PFSK-1 (cell line): ENCODE results near the gene RANBP3.

Experiments
- FOXP2 ChIP-seq: optimal IDR thresholded peaks from 2 replicates; pipeline ENCODE3; 2011; ENCODE audit warnings: borderline replicate concordance, control low read depth, inconsistent platforms; ENCODE audit not compliant: insufficient read depth; ENCODE audit errors: extremely low read length, extremely low read depth
- POLR2AphosphoS5 ChIP-seq: IDR thresholded peaks from 2 replicates; pipeline ENCODE4 v1.6.1; 2012; ENCODE audit warnings: low read depth, mild to moderate bottlenecking, control low read depth, low read length, moderate library complexity
- SIN3A ChIP-seq: IDR thresholded peaks from 2 replicates; pipeline ENCODE4 v1.6.1; 2012; ENCODE audit warnings: mild to moderate bottlenecking, low read length, moderate library complexity, borderline replicate concordance; ENCODE audit not compliant: insufficient read depth
- TAF1 ChIP-seq: IDR thresholded peaks from 2 replicates; pipeline ENCODE4 v1.6.1; 2012; ENCODE audit warnings: low read length, control low read depth, borderline replicate concordance; ENCODE audit not compliant: insufficient read depth
- TF ChIP-seq, protein P1 (sequence below), 2 experiments: IDR thresholded peaks; 2 replicates each; pipeline versions ENCODE4 v1.6.1 to v1.8.0; 2011 to 2012; ENCODE audit warnings: low read depth in 2 of 2, low read length in 2 of 2, control low read depth in 1 of 2, inconsistent platforms in 1 of 2, mild to moderate bottlenecking in 1 of 2, moderate library complexity in 1 of 2; ENCODE audit not compliant: insufficient read depth in 1 of 2

The RANBP3 gene

DNA sequence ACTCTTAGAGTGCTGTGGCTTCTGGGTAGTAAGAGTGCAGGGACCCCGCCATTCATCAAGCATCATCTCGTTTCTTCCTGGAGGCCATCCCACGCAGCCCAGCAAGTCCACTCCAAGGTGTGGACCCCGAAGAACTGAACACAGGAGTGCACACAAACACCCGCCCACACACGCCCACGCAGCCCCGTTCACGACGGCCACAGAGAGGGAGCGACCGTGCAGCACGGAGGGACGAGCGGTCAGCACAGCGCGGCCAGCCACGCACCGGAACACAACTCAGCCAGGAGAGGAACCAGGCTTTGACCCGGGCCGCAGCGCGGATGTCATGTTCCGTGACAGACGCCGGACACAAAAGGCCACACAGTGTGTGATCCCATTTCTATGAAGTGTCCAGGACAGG is 18.2 kb upstream of the RANBP3 start:
- TF ChIP-seq, protein P1, sequence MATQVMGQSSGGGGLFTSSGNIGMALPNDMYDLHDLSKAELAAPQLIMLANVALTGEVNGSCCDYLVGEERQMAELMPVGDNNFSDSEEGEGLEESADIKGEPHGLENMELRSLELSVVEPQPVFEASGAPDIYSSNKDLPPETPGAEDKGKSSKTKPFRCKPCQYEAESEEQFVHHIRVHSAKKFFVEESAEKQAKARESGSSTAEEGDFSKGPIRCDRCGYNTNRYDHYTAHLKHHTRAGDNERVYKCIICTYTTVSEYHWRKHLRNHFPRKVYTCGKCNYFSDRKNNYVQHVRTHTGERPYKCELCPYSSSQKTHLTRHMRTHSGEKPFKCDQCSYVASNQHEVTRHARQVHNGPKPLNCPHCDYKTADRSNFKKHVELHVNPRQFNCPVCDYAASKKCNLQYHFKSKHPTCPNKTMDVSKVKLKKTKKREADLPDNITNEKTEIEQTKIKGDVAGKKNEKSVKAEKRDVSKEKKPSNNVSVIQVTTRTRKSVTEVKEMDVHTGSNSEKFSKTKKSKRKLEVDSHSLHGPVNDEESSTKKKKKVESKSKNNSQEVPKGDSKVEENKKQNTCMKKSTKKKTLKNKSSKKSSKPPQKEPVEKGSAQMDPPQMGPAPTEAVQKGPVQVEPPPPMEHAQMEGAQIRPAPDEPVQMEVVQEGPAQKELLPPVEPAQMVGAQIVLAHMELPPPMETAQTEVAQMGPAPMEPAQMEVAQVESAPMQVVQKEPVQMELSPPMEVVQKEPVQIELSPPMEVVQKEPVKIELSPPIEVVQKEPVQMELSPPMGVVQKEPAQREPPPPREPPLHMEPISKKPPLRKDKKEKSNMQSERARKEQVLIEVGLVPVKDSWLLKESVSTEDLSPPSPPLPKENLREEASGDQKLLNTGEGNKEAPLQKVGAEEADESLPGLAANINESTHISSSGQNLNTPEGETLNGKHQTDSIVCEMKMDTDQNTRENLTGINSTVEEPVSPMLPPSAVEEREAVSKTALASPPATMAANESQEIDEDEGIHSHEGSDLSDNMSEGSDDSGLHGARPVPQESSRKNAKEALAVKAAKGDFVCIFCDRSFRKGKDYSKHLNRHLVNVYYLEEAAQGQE (IDR thresholded peaks at IDR 0.05; ENCODE audit: insufficient read depth in 1 of 2, low read depth in 2 of 2, low read length in 2 of 2), result no peak
- no peak for TF ChIP-seq POLR2AphosphoS5
- no peak for TF ChIP-seq FOXP2
- TF ChIP-seq SIN3A, result no peak
- no peak for TF ChIP-seq TAF1

DNA sequence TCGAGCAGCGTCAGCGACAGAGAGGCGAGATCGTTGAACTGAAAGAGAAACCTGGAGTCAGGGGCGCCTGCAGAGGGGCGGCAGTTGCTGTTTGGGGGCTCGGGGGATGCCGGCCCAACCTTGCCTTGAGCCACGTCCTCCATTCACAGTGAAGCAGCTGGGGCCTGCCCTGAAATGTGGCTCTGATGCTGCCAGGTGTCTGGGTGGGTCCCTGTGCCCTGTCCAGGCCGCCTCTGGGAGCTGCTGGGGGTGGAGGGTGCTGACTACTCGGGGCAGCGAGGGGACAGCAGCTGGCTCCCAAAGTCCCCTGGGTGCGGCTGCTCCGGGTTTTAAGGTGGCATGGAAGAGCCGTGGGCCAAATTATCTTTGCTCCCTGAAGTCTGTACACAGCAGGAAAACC is 17.7 kb upstream of the RANBP3 start:
- no peak for TF ChIP-seq FOXP2

DNA sequence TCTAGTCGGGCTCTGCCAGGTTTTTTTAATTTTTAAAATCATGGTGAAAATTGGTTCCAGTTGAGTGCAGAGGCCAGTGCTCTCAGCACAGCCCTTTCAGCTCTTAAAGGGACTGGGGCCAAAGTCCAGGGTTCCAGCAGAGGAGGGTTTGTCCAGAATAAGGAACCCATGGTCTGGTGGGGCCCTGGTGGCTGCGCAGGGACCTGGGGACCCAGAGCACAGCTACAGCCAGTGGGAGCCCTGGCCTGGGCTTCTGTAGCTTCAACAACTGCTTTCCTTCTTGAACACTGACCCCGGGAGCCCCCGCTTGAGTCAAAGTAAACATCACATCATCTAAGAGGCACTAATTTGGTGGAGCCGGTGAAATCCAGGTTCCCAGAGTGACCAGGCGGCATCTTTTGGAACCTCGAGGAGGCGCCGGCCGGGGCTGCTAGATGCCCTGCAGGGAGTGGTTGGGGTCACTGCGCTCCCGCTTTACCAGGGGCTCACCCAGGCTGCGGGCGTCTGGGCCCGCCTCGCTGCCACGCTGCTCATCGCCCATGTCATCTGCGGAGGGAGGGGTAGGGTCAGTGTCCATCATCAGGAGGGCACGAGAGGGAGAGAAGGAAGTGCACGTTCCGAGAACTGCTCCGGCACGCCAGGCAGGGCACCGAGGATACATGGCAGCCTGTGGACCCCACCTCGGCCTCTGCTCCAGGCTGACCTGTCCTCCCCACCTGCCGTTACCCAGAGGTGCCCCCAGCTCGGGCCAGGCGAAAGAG is 16.6 kb upstream of the RANBP3 start:
- TF ChIP-seq, protein P1 (IDR thresholded peaks at IDR 0.05; ENCODE audit: insufficient read depth in 1 of 2, low read depth in 2 of 2, low read length in 2 of 2), result no peak
- TF ChIP-seq SIN3A, result no peak
- no peak for TF ChIP-seq FOXP2
- no peak for TF ChIP-seq POLR2AphosphoS5
- TF ChIP-seq TAF1, result no peak

DNA sequence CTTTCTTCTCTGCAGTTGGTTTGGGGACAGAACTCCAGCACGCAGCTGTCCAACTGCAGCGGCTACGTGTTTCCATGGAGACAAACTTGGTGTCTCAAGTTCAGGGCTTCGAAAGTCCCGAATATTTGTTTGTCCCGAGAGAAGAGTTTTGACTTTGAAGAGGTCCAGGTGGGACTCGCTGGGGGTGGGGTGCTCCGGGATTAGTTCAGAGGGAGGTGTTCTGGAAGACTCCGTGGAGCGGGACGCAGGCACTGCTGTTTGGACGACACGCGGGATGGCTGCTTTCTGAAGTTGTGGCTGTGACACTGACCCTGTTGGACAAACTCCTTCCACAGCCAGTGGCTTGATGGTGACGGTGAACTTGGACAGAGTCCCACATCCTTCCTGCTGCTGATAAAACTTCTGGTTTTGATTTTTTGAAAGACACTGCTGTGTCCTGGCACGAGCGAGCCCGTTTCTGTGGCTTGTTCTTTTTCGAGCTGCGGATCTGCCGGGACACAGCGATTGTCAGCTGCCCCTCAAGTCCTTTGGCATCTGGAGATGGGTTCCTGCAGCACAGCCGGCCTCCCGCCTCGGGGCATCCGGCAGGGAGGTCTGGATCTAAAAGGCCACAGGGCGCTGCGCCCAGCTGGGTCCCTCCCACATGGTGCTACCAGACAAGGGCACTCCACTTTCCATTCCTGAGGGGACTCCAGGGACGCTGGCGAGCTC is 15.9 kb upstream of the RANBP3 start:
- TF ChIP-seq FOXP2 (no peak), SIN3A (no peak), TAF1 (no peak), POLR2AphosphoS5 (no peak)
- TF ChIP-seq, protein P1 (IDR thresholded peaks at IDR 0.05; ENCODE audit: insufficient read depth in 1 of 2, low read depth in 2 of 2, low read length in 2 of 2), result no peak

DNA sequence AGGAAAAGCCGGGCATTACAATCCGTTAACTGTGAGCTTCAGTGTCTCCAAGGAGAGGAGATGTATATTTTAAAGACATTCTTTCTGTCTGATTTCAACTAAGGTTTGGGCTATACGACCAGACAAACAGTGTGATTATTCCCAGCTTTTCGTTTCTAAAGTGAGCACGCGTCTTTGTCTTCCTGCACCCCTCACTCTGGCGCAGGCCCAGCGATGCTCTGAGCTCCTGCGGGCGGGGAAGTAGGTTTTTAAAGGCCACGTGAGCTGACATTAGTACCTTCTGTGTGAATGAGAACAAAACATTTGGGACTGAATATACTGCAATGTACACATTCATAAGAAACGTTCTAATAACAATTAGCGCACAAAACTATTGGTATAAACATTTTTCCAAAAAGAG is 15.3 kb upstream of the RANBP3 start:
- TF ChIP-seq FOXP2 (no peak), TAF1 (no peak), POLR2AphosphoS5 (no peak), SIN3A (no peak)
- TF ChIP-seq, protein P1 (IDR thresholded peaks at IDR 0.05; ENCODE audit: insufficient read depth in 1 of 2, low read depth in 2 of 2, low read length in 2 of 2), result no peak
